GM21723 (cell line): ENCODE results near the gene ASF1B.

Experiments
- ATAC-seq: cut with Tn5 transposase; IDR thresholded peaks from one replicate; pipeline ENCODE4 v1.9.1; 2021; ENCODE audit warnings: mild to moderate bottlenecking, moderate library complexity; ENCODE audit not compliant: unreplicated experiment

ASF1B gene

GRCh38 chr19:14138576-14139265 is 2.3 kb upstream of the ASF1B start:
- ATAC-seq: no peak

GRCh38 chr19:14135985-14136508 is 342 bp downstream of the ASF1B start:
- no peak for ATAC-seq

- no peak for ATAC-seq
These were observed 1.0 kb downstream of the ASF1B start for GRCh38 chr19:14135355-14135754.

- no peak for ATAC-seq
These were observed 8.4 kb downstream of the ASF1B start for GRCh38 chr19:14127929-14128509.

GRCh38 chr19:14127176-14127575 is 9.2 kb downstream of the ASF1B start:
- ATAC-seq: no peak

- ATAC-seq: no peak
These were observed 13.5 kb downstream of the ASF1B start for GRCh38 chr19:14122924-14123323.

GRCh38 chr19:14120497-14120780 is 15.9 kb downstream of the ASF1B start:
- ATAC-seq: no peak

GRCh38 chr19:14119644-14120496 is 16.5 kb downstream of the ASF1B start:
- no peak for ATAC-seq

- ATAC-seq: no peak
These were observed 17.2 kb downstream of the ASF1B start for GRCh38 chr19:14119146-14119545.

GRCh38 chr19:14118165-14119051 is 18.0 kb downstream of the ASF1B start:
- peak; percentile 34 for ATAC-seq

GRCh38 chr19:14117668-14118164 is 18.7 kb downstream of the ASF1B start, which contains the start of gene PRKACA:
Gene PRKACA (minus strand): TSS chr19:14117762. CDS start chr19:14117547, 215 bp downstream.
- ATAC-seq: peak; percentile 83

- peak; percentile 4 for ATAC-seq
These were observed 19.3 kb downstream of the ASF1B start for GRCh38 chr19:14116918-14117578.

GRCh38 chr19:14116525-14116917 is 19.9 kb downstream of the ASF1B start:
- ATAC-seq: no peak

GRCh38 chr19:14115756-14116155 is 20.6 kb downstream of the ASF1B start:
- ATAC-seq: no peak

GRCh38 chr19:14114854-14115253 is 21.5 kb downstream of the ASF1B start:
- no peak for ATAC-seq

GRCh38 chr19:14114439-14114838 is 21.9 kb downstream of the ASF1B start:
- ATAC-seq: no peak

GRCh38 chr19:14113762-14114414 is 22.5 kb downstream of the ASF1B start:
- ATAC-seq: no peak

GRCh38 chr19:14112809-14113385 is 23.5 kb downstream of the ASF1B start:
- ATAC-seq: no peak
